K562 (cell line): Measurements from ENCODE around the gene CRIP1. TPM values are rescaled to one million over a fixed set of nuclear protein-coding genes. Genes with fewer than 3 reads are reported as not detected.

Source experiments
- ATF3 ChIP-seq, 2 experiments: fragments of 450-650 bp in 1 of 2; sonication (generic) in 1 of 2; formaldehyde crosslinking in 1 of 2; IDR thresholded peaks in 1 of 2; conservative IDR thresholded peaks in 1 of 2; 2 replicates each; pipeline versions ENCODE4 v1.6.1 to v1.8.1; 2016 to 2023; ENCODE audit warnings: mild to moderate bottlenecking in 2 of 2, moderate library complexity in 2 of 2, inconsistent platforms in 1 of 2, missing genetic modification reagents in 1 of 2
- MEIS2 ChIP-seq: fragments of 450-650 bp; IDR thresholded peaks from 2 replicates; pipeline ENCODE4 v1.6.1; 2014; ENCODE audit warnings: mild to moderate bottlenecking; ENCODE audit not compliant: partially characterized antibody
- RB1 ChIP-seq: fragments of 450-650 bp; IDR thresholded peaks from 2 replicates; pipeline ENCODE4 v1.6.1; 2017; ENCODE audit warnings: low read depth, mild to moderate bottlenecking
- REST ChIP-seq, 2 experiments: fragments of 450-650 bp; formaldehyde crosslinking in 1 of 2; IDR thresholded peaks; 2 replicates each; pipeline versions ENCODE4 v1.4.0 to v1.6.1; 2014 to 2020; ENCODE audit warnings: mild to moderate bottlenecking in 2 of 2, borderline replicate concordance in 1 of 2, low read depth in 1 of 2
- ZFX ChIP-seq: sonication (generic); formaldehyde crosslinking; IDR thresholded peaks from 2 replicates; pipeline ENCODE4 v1.8.0; 2022; ENCODE audit warnings: mild to moderate bottlenecking, missing genetic modification reagents, moderate library complexity
- polyA plus RNA-seq, 8 experiments: library from polyadenylated mRNA; depleted of rRNA in 4 of 8; stranded (reverse) in 5 of 8; unstranded in 3 of 8; fragments of >200 nt; fragmentation: Nextera tagmentation in 2 of 8; fragmentation: Illumina TruSeq in 1 of 8; extraction: Ambion mirVana in 2 of 8; extraction: Trizol in 1 of 8; gene quantifications; 2 replicates each; pipeline versions ENCODE4 v1.2.1 to v1.2.3, GENCODE V29; 2011 to 2014; ENCODE audit warnings: inconsistent platforms in 1 of 8, missing spikeins in 1 of 8
- total RNA-seq, 7 experiments: library from RNA; depleted of rRNA in 6 of 7; stranded (reverse); fragments of >200 nt in 6 of 7; fragmentation: Illumina TruSeq in 2 of 7; extraction: Trizol in 2 of 7; gene quantifications; 2 replicates each; pipeline versions ENCODE4 v1.2.1 to v1.2.3, GENCODE V29; 2011 to 2021; ENCODE audit warnings: low replicate concordance in 1 of 7
- TF ChIP-seq, protein P1 (sequence below): sonication (generic); formaldehyde crosslinking; IDR thresholded peaks from 2 replicates; pipeline ENCODE4 v1.8.1; 2023; ENCODE audit warnings: mild to moderate bottlenecking, missing genetic modification reagents

Gene CRIP1
- total and polyA plus RNA-seq, 9 of the 15 experiments (the other 6 are each of a cell fraction or from before 2014, with no cell fraction given), result 0.11 to 0.58 (median 0.14) TPM; not detected in 6

DNA sequence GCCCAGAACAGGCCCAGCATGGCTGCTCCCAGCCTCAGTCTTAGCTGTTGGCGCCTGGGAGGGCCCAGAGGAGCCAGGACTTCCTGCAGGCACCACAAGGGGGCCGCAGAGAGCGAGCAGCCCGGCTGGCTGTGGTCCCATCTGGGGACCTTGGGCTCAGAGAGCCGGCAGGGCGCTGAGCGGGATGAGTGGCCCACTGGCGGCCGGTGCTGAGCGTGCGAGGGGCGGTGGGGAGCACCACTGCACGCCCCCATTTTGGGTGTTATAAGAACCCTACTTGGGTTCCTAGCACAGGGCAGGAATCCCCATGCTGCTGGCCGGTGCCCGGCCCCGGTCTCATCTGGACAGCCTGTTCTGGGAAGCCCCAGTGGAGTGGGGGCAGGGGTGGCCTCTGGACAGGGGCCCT is 38.0 kb upstream of the CRIP1 start (continued):
- peak; percentile 34; the same call in 1 of the 2 replicates for TF ChIP-seq REST (IDR thresholded peaks at IDR 0.05; ENCODE audit: borderline replicate concordance)
- no peak for TF ChIP-seq REST (CRISPR knock-in tag; IDR thresholded peaks at IDR 0.05; ENCODE audit: low read depth)
- TF ChIP-seq ZFX, result 0 out of 2 replicates have a peak, but pooled peaks have one; percentile 6
- no peak for TF ChIP-seq ATF3 (IDR thresholded peaks at IDR 0.05)
- TF ChIP-seq ATF3 (CRISPR knock-in tag; conservative IDR thresholded peaks at IDR 0.05), result no peak
- no peak for TF ChIP-seq MEIS2
- TF ChIP-seq, protein P1, sequence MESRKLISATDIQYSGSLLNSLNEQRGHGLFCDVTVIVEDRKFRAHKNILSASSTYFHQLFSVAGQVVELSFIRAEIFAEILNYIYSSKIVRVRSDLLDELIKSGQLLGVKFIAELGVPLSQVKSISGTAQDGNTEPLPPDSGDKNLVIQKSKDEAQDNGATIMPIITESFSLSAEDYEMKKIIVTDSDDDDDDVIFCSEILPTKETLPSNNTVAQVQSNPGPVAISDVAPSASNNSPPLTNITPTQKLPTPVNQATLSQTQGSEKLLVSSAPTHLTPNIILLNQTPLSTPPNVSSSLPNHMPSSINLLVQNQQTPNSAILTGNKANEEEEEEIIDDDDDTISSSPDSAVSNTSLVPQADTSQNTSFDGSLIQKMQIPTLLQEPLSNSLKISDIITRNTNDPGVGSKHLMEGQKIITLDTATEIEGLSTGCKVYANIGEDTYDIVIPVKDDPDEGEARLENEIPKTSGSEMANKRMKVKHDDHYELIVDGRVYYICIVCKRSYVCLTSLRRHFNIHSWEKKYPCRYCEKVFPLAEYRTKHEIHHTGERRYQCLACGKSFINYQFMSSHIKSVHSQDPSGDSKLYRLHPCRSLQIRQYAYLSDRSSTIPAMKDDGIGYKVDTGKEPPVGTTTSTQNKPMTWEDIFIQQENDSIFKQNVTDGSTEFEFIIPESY (CRISPR knock-in tag), result peak; percentile 98
- TF ChIP-seq RB1, result peak; percentile 69; the same call in 1 of the 2 replicates
